Cardiac septum (tissue), 1 donor: ENCODE measurements around the gene UROC1. TPM values are rescaled to one million over a fixed set of nuclear protein-coding genes. Genes with fewer than 3 reads are reported as not detected.

Experiments
- DNase-seq: peaks from one replicate; pipeline ENCODE4 v3.0.0-alpha.2; 2020; ENCODE audit warnings: low spot score
- intact Hi-C: fragments of 100-400 bp; cut with DNase I; formaldehyde crosslinking; loops from one replicate; pipeline ENCODE4 v1.14.0; 2022
- total RNA-seq: library from RNA; stranded (reverse); fragmentation: NEBNext Ultra II Directional; extraction: Animal tissue kit (Norgen Biotek cat#: 25700); gene quantifications from one replicate; pipeline ENCODE4 v1.2.1, GENCODE V29; 2021
- donor health status: DM: no; HTN: no; CAD: no.

The UROC1 gene
- total RNA-seq, 1 donor from 2014 or later = not detected

GRCh38 chr3:126454437-126455198, 63.0 kb downstream of the UROC1 start:
- no peak for DNase-seq
- intact Hi-C loops = no loop called here

- intact Hi-C loops = no loop called here
- no peak for DNase-seq
Measured at GRCh38 chr3:126454025-126454424, 63.5 kb downstream of the UROC1 start.

- intact Hi-C loops = no loop called here
- no peak for DNase-seq
Measured at GRCh38 chr3:126452213-126452612, 65.4 kb downstream of the UROC1 start.

- DNase-seq = no peak
- intact Hi-C loops = no loop called here
Measured at GRCh38 chr3:126451511-126451910, 66.1 kb downstream of the UROC1 start.

GRCh38 chr3:126450744-126451143, 66.8 kb downstream of the UROC1 start:
- no peak for DNase-seq
- intact Hi-C loops = no loop called here

GRCh38 chr3:126450219-126450618, 67.4 kb downstream of the UROC1 start:
- intact Hi-C loops = no loop called here
- DNase-seq = no peak

- intact Hi-C loops = no loop called here
- DNase-seq = no peak
Measured at GRCh38 chr3:126449621-126450051, 67.9 kb downstream of the UROC1 start.

- no peak for DNase-seq
Measured at GRCh38 chr3:126448893-126449180, 68.7 kb downstream of the UROC1 start.

GRCh38 chr3:126448136-126448892, 69.3 kb downstream of the UROC1 start:
- DNase-seq = no peak
- intact Hi-C loops = no loop called here

More at GRCh38 chr3:126448893-126449180, 68.7 kb downstream of the UROC1 start:
- intact Hi-C loops = no loop called here

- intact Hi-C loops = no loop called here
- DNase-seq = no peak
Measured at GRCh38 chr3:126447456-126448106, 70.0 kb downstream of the UROC1 start.

- no peak for DNase-seq
- intact Hi-C loops = no loop called here
Measured at GRCh38 chr3:126446791-126447190, 70.8 kb downstream of the UROC1 start.

GRCh38 chr3:126446301-126446700, 71.3 kb downstream of the UROC1 start:
- intact Hi-C loops = no loop called here
- DNase-seq = no peak

- no peak for DNase-seq
- intact Hi-C loops = no loop called here
Measured at GRCh38 chr3:126445506-126445905, 72.1 kb downstream of the UROC1 start.

GRCh38 chr3:126442856-126443242, 74.7 kb downstream of the UROC1 start:
- intact Hi-C loops = no loop called here
- DNase-seq = no peak

- intact Hi-C loops = no loop called here
- peak; percentile 74 for DNase-seq
Measured at GRCh38 chr3:126442094-126442855, 75.3 kb downstream of the UROC1 start.

GRCh38 chr3:126441256-126441880, 76.2 kb downstream of the UROC1 start:
- no peak for DNase-seq
- intact Hi-C loops = no loop called here

- intact Hi-C loops = no loop called here
- DNase-seq = no peak
Measured at GRCh38 chr3:126440709-126440995, 76.9 kb downstream of the UROC1 start.

GRCh38 chr3:126439968-126440708, 77.4 kb downstream of the UROC1 start:
- intact Hi-C loops = no loop called here
- DNase-seq = peak; percentile 68

GRCh38 chr3:126439346-126439967, 78.1 kb downstream of the UROC1 start:
- DNase-seq = no peak
- intact Hi-C loops = no loop called here
